Uterus (tissue), 2 donors: Measurements from ENCODE around the gene NCDN.

Experiments
- POLR2A ChIP-seq, 2 donors: fragments of 450-650 bp; IDR thresholded peaks; one replicate each; pipeline ENCODE4 v1.6.1; 2016; ENCODE audit warnings: antibody characterized with exemption in 2 of 2, mild to moderate bottlenecking in 1 of 2, moderate library complexity in 1 of 2
- TF ChIP-seq, protein P1 (sequence below), 4 experiments: fragments of 200-600 bp in 2 of 4; fragments of 450-650 bp in 2 of 4; sonication (generic) in 2 of 4; IDR thresholded peaks; one replicate each; pipeline ENCODE4 v1.5.1; 2016 to 2019; ENCODE audit warnings: antibody characterized with exemption in 4 of 4, mild to moderate bottlenecking in 2 of 4, moderate library complexity in 1 of 4

DNA sequence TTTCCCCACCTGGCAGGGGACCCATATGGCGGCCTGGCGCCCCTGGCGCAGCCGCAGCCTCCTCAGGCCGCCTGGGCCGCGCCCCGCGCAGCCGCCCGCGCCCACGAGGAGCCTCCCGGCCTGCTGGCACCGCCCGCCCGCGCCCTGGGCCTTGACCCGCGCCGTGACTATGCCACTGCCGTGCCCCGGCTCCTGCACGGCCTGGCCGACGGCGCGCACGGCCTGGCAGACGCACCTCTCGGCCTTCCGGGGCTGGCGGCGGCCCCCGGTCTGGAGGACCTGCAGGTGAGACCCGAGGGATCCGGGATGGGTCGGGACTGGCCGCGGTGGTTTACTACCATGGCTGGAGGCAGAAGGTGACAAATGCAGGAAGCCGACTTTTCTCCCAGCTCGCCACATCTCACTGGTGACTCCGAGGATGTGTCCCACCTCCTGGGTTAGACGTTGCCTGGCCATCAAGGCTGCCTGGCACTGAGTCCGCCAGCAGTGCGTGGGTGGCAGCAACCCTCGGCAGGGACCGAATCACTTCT is 16.6 kb downstream of the NCDN start:
- TF ChIP-seq, protein P1, sequence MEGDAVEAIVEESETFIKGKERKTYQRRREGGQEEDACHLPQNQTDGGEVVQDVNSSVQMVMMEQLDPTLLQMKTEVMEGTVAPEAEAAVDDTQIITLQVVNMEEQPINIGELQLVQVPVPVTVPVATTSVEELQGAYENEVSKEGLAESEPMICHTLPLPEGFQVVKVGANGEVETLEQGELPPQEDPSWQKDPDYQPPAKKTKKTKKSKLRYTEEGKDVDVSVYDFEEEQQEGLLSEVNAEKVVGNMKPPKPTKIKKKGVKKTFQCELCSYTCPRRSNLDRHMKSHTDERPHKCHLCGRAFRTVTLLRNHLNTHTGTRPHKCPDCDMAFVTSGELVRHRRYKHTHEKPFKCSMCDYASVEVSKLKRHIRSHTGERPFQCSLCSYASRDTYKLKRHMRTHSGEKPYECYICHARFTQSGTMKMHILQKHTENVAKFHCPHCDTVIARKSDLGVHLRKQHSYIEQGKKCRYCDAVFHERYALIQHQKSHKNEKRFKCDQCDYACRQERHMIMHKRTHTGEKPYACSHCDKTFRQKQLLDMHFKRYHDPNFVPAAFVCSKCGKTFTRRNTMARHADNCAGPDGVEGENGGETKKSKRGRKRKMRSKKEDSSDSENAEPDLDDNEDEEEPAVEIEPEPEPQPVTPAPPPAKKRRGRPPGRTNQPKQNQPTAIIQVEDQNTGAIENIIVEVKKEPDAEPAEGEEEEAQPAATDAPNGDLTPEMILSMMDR (IDR thresholded peaks at IDR 0.05): no peak
- no peak for TF ChIP-seq POLR2A (IDR thresholded peaks at IDR 0.05)
